ENCODE results near the gene PIGL. TPM values are rescaled to one million over a fixed set of nuclear protein-coding genes. Genes with fewer than 3 reads are reported as not detected.
"Not testable (repeated sequence)": the region's sequence is repeated elsewhere in the genome, so short reads cannot be mapped to it uniquely, and the experiment has no call there.

Gene PIGL
- total RNA-seq, 1 experiment from 2014 or later = 59.2 TPM

GRCh38 chr17:16197276-16197675 is 19.7 kb upstream of the PIGL start:
- no peaks in the 10 kb centered on the region for H3F3A ChIP-seq (ENCODE audit: insufficient read depth, low read depth)
- BruUV-seq (replicated peaks) = no TSS peak
- no peak for TF ChIP-seq EZH2 (IDR thresholded peaks at IDR 0.05; ENCODE audit: low read depth)
- TF ChIP-seq CTCF (conservative IDR thresholded peaks at IDR 0.05) = no peak
- ChIA-PET POLR2A (ENCODE audit: unreplicated experiment) (no interaction called here), CTCF (no interaction called here)
- H3K4me2 ChIP-seq = no peak overlapping the region
- no peaks in the 10 kb centered on the region; the same call in 1 of the 2 replicates for H3K36me3 ChIP-seq (ENCODE audit: low read depth)
- no peaks in the 10 kb centered on the region for H3K27me3 ChIP-seq (ENCODE audit: insufficient read depth, low read depth)
- no peak overlapping the region for H3K27ac ChIP-seq
- intact Hi-C loops (cut with micrococcal nuclease; ENCODE audit: unreplicated experiment) = no loop called here
- no peaks in the 10 kb centered on the region for H3K9me2 ChIP-seq (ENCODE audit: insufficient read depth)
- H3K4me1 ChIP-seq (replicated peaks; ENCODE audit: insufficient read depth) = 0 out of 2 replicates have a peak, but pooled peaks cover under 1% of the 10 kb centered on the region
- no peak for DNase-seq
- H3K79me2 ChIP-seq (ENCODE audit: low read depth) = peaks cover 40% of the 10 kb centered on the region
- H2AFZ ChIP-seq = no peak overlapping the region
- no peak overlapping the region for H3K4me3 ChIP-seq
- no peaks in the 10 kb centered on the region for H3K9me3 ChIP-seq (ENCODE audit: insufficient read depth, low read depth)
- peaks cover 3% of the 10 kb centered on the region; the same call in 1 of the 2 replicates for H4K20me1 ChIP-seq (ENCODE audit: insufficient read depth)

- DNase-seq = no peak
- H4K20me1 ChIP-seq (ENCODE audit: insufficient read depth) = peaks cover 3% of the 10 kb centered on the region; the same call in 1 of the 2 replicates
- intact Hi-C loops (cut with micrococcal nuclease; ENCODE audit: unreplicated experiment) = no loop called here
- TF ChIP-seq EZH2 (IDR thresholded peaks at IDR 0.05; ENCODE audit: low read depth) (no peak), CTCF (conservative IDR thresholded peaks at IDR 0.05) (no peak)
- H3K9me3 ChIP-seq (ENCODE audit: insufficient read depth, low read depth) = no peaks in the 10 kb centered on the region
- H3K4me1 ChIP-seq (replicated peaks; ENCODE audit: insufficient read depth) = 0 out of 2 replicates have a peak, but pooled peaks cover 8% of the 10 kb centered on the region
- H3K9me2 ChIP-seq (ENCODE audit: insufficient read depth) = no peaks in the 10 kb centered on the region
- no peaks in the 10 kb centered on the region for H3K27me3 ChIP-seq (ENCODE audit: insufficient read depth, low read depth)
- H3F3A ChIP-seq (ENCODE audit: insufficient read depth, low read depth) = no peaks in the 10 kb centered on the region
- ChIA-PET CTCF (no interaction called here), POLR2A (ENCODE audit: unreplicated experiment) (no interaction called here)
- no peak overlapping the region for H2AFZ ChIP-seq
- no peaks in the 10 kb centered on the region for H3K36me3 ChIP-seq (ENCODE audit: low read depth)
- no peak overlapping the region for H3K4me2 ChIP-seq
- peaks cover 53% of the 10 kb centered on the region for H3K79me2 ChIP-seq (ENCODE audit: low read depth)
- no peak overlapping the region for H3K4me3 ChIP-seq
- H3K27ac ChIP-seq = no peak overlapping the region
- no TSS peak for BruUV-seq (replicated peaks)
These were observed 17.9 kb upstream of the PIGL start for GRCh38 chr17:16199093-16199492.

- H3K4me1 ChIP-seq (replicated peaks; ENCODE audit: insufficient read depth); H3K27ac ChIP-seq; H3F3A ChIP-seq (ENCODE audit: insufficient read depth, low read depth); H3K4me3 ChIP-seq; H4K20me1 ChIP-seq (ENCODE audit: insufficient read depth); H3K27me3 ChIP-seq (ENCODE audit: insufficient read depth, low read depth); H3K9me3 ChIP-seq (ENCODE audit: insufficient read depth, low read depth); DNase-seq; H3K4me2 ChIP-seq; H3K9me2 ChIP-seq (ENCODE audit: insufficient read depth); POLR2A ChIA-PET (ENCODE audit: unreplicated experiment); intact Hi-C loops (cut with micrococcal nuclease; ENCODE audit: unreplicated experiment); H2AFZ ChIP-seq; BruUV-seq (replicated peaks); H3K36me3 ChIP-seq (ENCODE audit: low read depth): not testable (repeated sequence)
- CTCF ChIA-PET = interaction anchor here (0.7 kb wide), 1 partner anchor 196 kb away, joined by 11 read pairs; no protein-coding TSS in a partner anchor
- H3K79me2 ChIP-seq (ENCODE audit: low read depth) = peaks cover 79% of the 10 kb centered on the region
These were observed 15.3 kb upstream of the PIGL start for GRCh38 chr17:16201693-16202131.

GRCh38 chr17:16202554-16203500 is 14.2 kb upstream of the PIGL start:
- H3K4me2 ChIP-seq; H3K4me3 ChIP-seq; DNase-seq; intact Hi-C loops (cut with micrococcal nuclease; ENCODE audit: unreplicated experiment); BruUV-seq (replicated peaks); H3K9me3 ChIP-seq (ENCODE audit: insufficient read depth, low read depth); H2AFZ ChIP-seq; H3K4me1 ChIP-seq (replicated peaks; ENCODE audit: insufficient read depth); CTCF ChIA-PET; H3F3A ChIP-seq (ENCODE audit: insufficient read depth, low read depth); H3K36me3 ChIP-seq (ENCODE audit: low read depth); H3K9me2 ChIP-seq (ENCODE audit: insufficient read depth); H4K20me1 ChIP-seq (ENCODE audit: insufficient read depth); H3K27me3 ChIP-seq (ENCODE audit: insufficient read depth, low read depth): not testable (repeated sequence)
- POLR2A ChIA-PET (ENCODE audit: unreplicated experiment) = interaction anchor here (0.6 to 0.7 kb wide), 5 partner anchors 83 to 1526 kb away, joined by 3 to 4 read pairs (median 3); no protein-coding TSS in a partner anchor
- H3K79me2 ChIP-seq (ENCODE audit: low read depth) = peaks cover 85% of the 10 kb centered on the region
- H3K27ac ChIP-seq = 0 out of 2 replicates have a peak overlapping the region, but pooled peaks have one; percentile 19

GRCh38 chr17:16204763-16205162 is 12.2 kb upstream of the PIGL start:
- H3K27ac ChIP-seq; intact Hi-C loops (cut with micrococcal nuclease; ENCODE audit: unreplicated experiment); H3K27me3 ChIP-seq (ENCODE audit: insufficient read depth, low read depth); H3K4me3 ChIP-seq; DNase-seq; H2AFZ ChIP-seq; POLR2A ChIA-PET (ENCODE audit: unreplicated experiment); BruUV-seq (replicated peaks); H3K36me3 ChIP-seq (ENCODE audit: low read depth); H3K4me1 ChIP-seq (replicated peaks; ENCODE audit: insufficient read depth); H4K20me1 ChIP-seq (ENCODE audit: insufficient read depth); H3K9me3 ChIP-seq (ENCODE audit: insufficient read depth, low read depth); H3F3A ChIP-seq (ENCODE audit: insufficient read depth, low read depth); CTCF ChIA-PET; H3K4me2 ChIP-seq; H3K9me2 ChIP-seq (ENCODE audit: insufficient read depth): not testable (repeated sequence)
- H3K79me2 ChIP-seq (ENCODE audit: low read depth) = peaks cover 92% of the 10 kb centered on the region

Measured in PC-9 (cell line).